DMS 273 treated with DMSO at 0.1 percent for 48 hours (cell line): ENCODE results near the gene DOCK1.

Experiments
- DNase-seq: peaks from one replicate; lab custom pipeline; 2025; lab: John Stamatoyannopoulos, UW

Gene DOCK1

DNA sequence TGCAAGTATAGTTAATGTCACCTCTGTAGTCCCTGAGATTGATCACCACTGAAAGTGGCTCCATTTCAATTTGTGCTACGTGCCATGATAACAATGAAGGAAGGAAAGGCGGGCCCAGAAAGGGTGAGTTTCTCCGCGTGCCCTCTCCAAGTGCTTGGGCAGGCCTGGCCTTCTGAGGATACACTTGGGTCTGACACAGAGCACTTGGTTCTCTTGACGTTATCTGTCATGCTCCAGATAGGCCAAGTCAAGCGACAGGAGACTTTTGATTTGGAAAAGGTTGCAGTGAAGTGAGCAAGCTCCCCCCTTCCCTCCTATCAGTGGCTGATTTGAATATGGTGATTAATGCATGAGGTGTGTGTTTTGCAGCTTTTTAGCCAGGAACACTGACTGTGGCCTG, 452.0 kb downstream of the DOCK1 start:
- no peak for DNase-seq

DNA sequence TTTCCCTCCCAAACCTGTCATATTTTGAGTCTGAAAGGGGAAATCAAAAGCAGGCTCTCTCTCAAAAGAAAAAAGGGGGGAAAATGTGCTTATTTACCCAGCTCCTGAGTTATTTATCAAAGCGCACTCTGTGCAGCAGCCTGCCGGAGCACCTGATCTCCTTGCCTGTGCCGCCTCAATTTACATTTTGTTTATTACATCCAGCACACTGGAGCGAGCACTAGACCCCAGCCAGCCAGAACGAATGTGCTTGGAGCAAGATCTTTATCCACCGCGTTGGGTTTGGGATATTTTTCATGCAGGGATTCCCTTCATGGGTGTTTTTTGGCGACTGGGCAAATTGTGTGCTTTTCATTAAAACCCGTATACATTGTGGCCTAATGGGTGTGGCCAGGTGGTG, 453.1 kb downstream of the DOCK1 start:
- DNase-seq, result no peak

- no peak for DNase-seq
Observed at GRCh38 chr10:127364034-127364433, 458.8 kb downstream of the DOCK1 start.

- DNase-seq, result no peak
Observed at GRCh38 chr10:127368101-127368500, 462.9 kb downstream of the DOCK1 start.

GRCh38 chr10:127368929-127369328, 463.7 kb downstream of the DOCK1 start:
- DNase-seq, result no peak

GRCh38 chr10:127370601-127371000, 465.4 kb downstream of the DOCK1 start:
- DNase-seq, result no peak

DNA sequence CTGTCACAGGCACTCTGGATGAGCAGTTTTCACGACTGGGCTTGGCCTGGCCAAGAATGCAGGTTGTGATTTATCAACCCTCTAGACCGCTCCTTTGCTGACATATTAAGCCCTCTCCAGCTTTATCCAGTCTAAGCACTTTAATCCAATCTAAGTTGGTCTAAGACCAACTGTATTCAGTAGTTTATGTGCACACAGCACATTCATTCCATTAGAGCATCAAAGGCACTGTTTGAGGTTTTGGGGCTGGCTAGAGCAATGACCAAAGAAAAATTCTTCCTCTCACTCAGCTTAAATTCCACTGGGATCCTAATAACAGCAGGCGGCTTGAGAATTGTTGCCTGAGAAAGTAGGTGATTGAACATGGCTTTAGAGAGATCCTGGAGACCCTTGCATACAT, 467.1 kb downstream of the DOCK1 start:
- DNase-seq, result no peak

DNA sequence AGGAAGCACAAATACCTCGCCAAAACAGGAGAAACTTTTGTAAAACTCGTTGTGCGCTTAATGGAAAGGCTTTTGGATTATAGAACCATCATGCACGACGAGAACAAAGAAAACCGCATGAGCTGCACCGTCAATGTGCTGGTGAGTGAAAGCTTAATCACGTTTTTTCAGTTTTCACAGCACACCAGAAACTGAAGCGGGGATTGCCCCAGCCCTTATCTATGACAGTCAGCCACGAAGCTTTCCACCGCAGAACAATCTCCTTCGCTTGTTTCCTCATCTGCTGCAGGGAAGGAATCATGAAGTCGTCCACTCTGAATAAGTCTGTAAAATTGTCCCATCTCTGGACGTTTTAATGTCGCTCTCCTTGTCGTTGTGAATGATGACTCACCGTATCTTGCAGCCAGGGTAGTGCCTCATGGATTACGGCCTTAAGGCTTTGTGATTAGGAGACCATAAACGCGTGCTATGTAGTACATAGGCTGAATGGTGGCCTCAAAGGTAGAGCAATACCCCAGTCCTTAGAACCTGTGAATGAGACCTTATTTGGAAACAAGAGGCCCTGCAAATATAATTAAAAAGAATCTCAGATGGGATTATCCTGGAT, 468.9 kb downstream of the DOCK1 start:
- DNase-seq, result no peak

- peak; percentile 68 for DNase-seq
Observed at GRCh38 chr10:127374901-127375300, 469.7 kb downstream of the DOCK1 start.

GRCh38 chr10:127375461-127375860, 470.2 kb downstream of the DOCK1 start:
- no peak for DNase-seq

DNA sequence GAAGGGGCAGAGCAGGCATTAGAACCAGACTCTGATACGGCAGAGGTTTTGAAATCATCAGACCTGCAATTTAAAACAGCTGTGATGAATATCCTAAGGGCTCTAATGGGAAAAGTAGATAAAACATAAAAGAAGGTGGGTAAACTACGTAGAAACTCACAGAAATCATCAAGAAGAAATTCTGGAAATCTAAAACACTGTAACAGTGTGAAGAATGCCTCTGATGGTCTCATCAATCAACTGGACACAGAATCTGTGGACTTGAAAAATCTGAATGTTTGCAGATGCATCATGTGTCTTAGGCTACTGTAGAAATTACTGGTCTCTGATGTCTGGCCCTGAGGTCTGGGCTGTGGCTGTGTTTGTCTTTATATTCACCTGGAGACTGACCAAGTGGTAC, 470.8 kb downstream of the DOCK1 start:
- DNase-seq, result no peak

DNA sequence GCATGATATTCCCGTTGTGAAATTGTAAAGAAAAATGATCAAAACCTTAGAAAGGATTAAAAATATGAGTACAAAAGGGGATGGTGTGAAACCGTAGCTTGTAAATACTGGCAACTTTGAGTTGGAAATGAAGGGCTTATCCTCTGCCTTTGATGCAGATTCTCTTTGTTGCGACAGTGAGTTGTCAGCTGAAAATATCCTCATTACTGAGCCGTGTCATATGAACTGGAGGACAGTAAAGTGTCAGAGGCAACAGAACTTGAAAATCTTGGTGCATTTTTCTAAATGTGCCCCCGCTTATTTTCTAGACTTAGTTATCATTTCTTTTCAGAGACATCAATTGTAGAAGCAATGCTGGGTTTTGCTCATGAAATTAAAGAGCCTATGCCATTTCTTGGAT, 473.4 kb downstream of the DOCK1 start:
- DNase-seq, result no peak

GRCh38 chr10:127384532-127384931, 479.3 kb downstream of the DOCK1 start:
- no peak for DNase-seq

DNA sequence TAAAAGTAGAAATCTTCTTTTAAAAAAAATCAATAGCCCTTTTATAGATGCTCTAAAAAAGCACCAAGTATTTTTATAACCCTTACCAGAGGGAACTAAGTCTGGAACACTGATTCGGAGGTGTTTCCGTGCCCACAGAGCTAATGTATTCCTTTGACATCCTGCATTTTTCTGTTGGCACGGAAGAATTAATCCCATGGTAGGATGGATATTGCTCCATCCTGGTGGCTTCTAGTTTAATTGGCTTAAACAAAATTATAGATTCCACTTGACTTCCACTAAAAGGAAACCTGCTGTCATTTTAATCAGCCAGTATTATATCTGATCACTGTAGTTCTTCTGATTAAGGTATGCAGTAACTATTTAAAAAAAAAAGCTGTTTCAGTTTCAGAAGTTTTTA, 479.8 kb downstream of the DOCK1 start:
- no peak for DNase-seq

DNA sequence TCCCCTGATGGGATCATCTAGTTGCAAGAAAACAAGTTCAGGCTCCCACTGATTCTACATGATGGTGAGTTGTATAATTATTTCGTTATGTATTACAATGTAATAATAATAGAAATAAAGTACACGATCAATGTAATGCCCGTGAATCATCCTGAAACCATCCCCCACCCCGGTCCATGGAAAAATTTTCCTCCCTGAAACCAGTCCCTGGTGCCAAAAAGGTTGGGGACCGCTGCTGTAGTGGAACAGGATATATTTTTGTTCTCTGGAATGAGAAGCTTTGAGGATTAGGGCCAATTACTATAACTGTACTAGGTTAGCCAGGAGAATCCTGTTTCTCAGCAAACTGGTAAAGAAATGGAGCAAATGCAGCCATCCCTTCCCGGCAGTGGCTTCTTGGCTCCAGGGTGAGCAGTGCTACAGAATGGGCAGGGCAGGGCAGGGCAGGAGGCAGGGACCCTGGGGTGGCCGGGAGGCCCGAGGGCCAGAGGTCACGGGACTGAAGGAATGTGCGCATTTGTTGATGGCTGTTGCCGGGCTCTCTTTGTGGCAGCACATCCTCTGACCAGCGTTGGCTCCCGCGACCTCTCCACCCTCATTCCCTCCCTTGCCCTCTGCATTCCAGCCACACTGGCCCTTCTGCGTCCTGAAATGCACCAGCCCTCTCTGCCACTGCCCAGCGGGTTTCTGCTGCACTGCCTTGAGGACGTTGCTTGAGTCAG, 481.5 kb downstream of the DOCK1 start:
- DNase-seq, result no peak

DNA sequence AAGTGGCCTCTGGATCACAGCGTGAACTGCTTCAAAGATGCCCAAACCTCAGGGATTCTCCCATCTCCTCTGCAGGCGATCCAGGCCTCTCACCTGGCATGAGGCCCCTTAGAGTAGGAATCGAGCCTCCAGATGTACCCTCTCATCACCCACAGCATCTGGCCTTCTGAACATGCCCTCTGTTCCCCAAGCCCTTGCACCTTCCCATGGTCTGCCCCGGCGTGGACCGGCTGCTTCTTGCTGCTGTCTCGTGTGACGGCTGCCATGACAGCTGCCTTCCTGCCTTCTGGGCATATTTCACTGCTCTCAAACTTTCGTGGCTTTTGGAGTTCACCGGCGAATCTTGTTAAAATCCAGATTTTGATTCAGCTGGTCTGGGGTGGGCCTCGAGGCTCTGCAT, 486.6 kb downstream of the DOCK1 start:
- DNase-seq, result no peak

DNA sequence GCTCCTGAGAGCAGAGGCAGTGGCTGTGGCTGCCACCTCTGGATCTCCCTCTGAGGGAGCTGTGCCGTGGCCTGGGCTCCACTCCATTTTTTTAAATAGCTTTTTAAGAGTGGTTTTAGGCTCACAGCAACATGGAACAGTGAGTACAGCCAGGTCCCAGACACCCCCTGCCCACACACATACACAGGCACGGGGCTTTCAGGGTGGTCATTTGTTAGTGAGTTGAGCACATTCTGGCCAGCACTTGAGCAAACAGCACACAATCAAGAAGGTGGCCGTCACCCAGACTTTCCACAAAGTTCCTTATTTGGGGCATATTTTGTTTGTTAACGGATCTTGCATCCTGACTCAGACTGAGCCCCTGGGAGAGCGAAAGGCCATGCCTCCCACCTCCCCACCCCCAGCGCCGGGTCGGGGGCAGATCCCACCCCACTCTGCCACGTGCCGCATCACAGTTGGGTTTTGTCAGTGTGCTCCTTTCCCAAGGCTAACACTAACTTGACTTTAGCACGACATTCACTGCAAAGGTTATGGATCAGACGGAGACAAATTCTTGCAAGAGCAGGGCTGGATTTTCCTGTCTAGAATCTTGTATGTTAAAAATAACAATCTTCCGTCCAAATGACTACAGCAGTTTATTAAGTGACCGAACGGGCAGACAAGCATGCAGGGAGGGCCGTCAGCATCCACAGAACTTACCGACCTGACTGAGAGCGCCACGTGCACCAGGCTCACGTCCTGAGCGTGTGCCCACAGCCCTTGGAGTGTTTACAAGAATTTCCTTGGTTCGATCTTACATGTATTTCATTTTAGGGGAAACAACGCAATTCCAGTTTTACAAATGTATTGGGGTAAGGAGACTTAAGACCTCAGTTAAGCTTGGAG, 487.4 kb downstream of the DOCK1 start:
- no peak for DNase-seq

- DNase-seq, result no peak
Observed at GRCh38 chr10:127398140-127398970, 493.1 kb downstream of the DOCK1 start.

- no peak for DNase-seq
Observed at GRCh38 chr10:127398971-127399365, 493.7 kb downstream of the DOCK1 start.

- no peak for DNase-seq
Observed at GRCh38 chr10:127399668-127400067, 494.4 kb downstream of the DOCK1 start.

DNA sequence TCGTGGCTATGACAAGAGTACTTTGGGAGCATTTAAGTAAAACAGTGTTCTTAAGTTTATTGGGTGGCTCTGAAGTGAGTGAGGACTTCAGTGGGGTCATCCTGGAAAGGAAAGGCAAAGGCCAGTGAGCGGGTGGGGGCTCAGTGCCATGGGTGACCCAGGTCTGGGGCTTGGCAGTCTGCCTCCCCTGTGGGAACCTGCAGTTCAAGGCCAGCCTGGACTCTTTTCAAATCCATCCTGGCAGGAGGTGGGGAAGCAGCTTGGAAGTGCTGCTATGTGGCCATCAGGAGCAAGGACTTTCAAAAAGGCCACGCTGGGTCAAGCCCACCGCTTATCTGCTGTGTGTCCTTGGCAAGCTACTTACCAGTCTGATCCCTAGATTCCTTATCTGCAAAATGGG, 495.0 kb downstream of the DOCK1 start:
- DNase-seq, result no peak
